CD4-positive, CD25-positive, alpha-beta regulatory T cell (primary cell): ENCODE measurements around the gene COL4A2. TPM values are rescaled to one million over a fixed set of nuclear protein-coding genes. Genes with fewer than 3 reads are reported as not detected.

Source experiments
- ATAC-seq, 2 donors: fragments of 150-1000 bp; cut with Tn5 transposase; one replicate each; pipeline ENCODE4 v1.10.0; 2021; ENCODE audit warnings: low read depth in 2 of 2, moderate number of reproducible peaks in 2 of 2, moderate library complexity in 1 of 2
- DNase-seq, 3 donors: peaks; one replicate each; pipeline versions ENCODE4 v3.0.0 to v3.0.0-alpha.2; 2012 to 2022; ENCODE audit warnings: mixed read lengths in 1 of 3
- H3K27ac ChIP-seq: one replicate; pipeline ENCODE4 v1.7.0; 2013; ENCODE audit warnings: mild to moderate bottlenecking, low read length; ENCODE audit not compliant: insufficient read depth, poor library complexity, severe bottlenecking
- H3K27me3 ChIP-seq: one replicate; pipeline ENCODE4 v1.7.0; 2013; ENCODE audit warnings: low read length; ENCODE audit not compliant: control insufficient read depth, insufficient read depth
- H3K36me3 ChIP-seq: one replicate; pipeline ENCODE4 v1.7.0; 2013; ENCODE audit warnings: mild to moderate bottlenecking, low read length, moderate library complexity; ENCODE audit not compliant: control insufficient read depth, insufficient read depth
- H3K4me1 ChIP-seq: 2 replicates; pipeline ENCODE4 v1.7.0; 2013; ENCODE audit warnings: mild to moderate bottlenecking, low read length; ENCODE audit not compliant: insufficient read depth, control insufficient read depth, poor library complexity, severe bottlenecking
- H3K4me3 ChIP-seq: one replicate; pipeline ENCODE4 v1.7.0; 2013; ENCODE audit warnings: low read depth, mild to moderate bottlenecking, low read length, moderate library complexity
- H3K9me3 ChIP-seq, 2 experiments: 1 replicate in 1 of 2; 2 replicates in 1 of 2; pipeline ENCODE4 v1.7.0; 2013; ENCODE audit warnings: low read length in 2 of 2, mild to moderate bottlenecking in 1 of 2, moderate library complexity in 1 of 2; ENCODE audit not compliant: control insufficient read depth in 2 of 2
- H3K27ac Mint-ChIP-seq, 3 donors: one replicate each; pipeline ENCODE4 v1.8.0; 2020 to 2022; ENCODE audit warnings: mild to moderate bottlenecking in 3 of 3, mixed read lengths in 3 of 3, moderate library complexity in 2 of 3
- H3K27me3 Mint-ChIP-seq: one replicate; pipeline ENCODE4 v1.8.0; 2022; ENCODE audit warnings: mild to moderate bottlenecking, mixed read lengths
- H3K36me3 Mint-ChIP-seq: one replicate; pipeline ENCODE4 v1.8.0; 2020; ENCODE audit warnings: mixed read lengths
- H3K4me1 Mint-ChIP-seq, 4 donors: one replicate each; pipeline ENCODE4 v1.8.0; 2020 to 2022; ENCODE audit warnings: mixed read lengths in 4 of 4, mild to moderate bottlenecking in 1 of 4
- H3K4me3 Mint-ChIP-seq, 4 donors: one replicate each; pipeline ENCODE4 v1.8.0; 2020 to 2022; ENCODE audit warnings: mild to moderate bottlenecking in 4 of 4, mixed read lengths in 4 of 4, moderate library complexity in 3 of 4
- H3K9me3 Mint-ChIP-seq, 7 donors: one replicate each; pipeline ENCODE4 v1.8.0; 2020 to 2022; ENCODE audit warnings: mixed read lengths in 7 of 7, mild to moderate bottlenecking in 3 of 7, moderate library complexity in 2 of 7
- polyA plus RNA-seq, 4 donors: library from polyadenylated mRNA; unstranded; fragments of 300-500 nt; fragmentation: Illumina TruSeq; gene quantifications; one replicate each; pipeline ENCODE4 v1.2.3, GENCODE V29; 2021
- total RNA-seq: library from RNA; stranded (reverse); gene quantifications from one replicate; pipeline ENCODE4 v1.2.3, GENCODE V29; 2022

The COL4A2 gene
- total and polyA plus RNA-seq, 5 donors from 2014 or later: not detected

GRCh38 chr13:110521946-110522345, 214.9 kb downstream of the COL4A2 start:
- H3K27ac ChIP-seq: no peak overlapping the region
- no peak overlapping the region for H3K4me3 ChIP-seq
- DNase-seq (no peak), ATAC-seq (no peak)
- H3K27me3 ChIP-seq: no peaks in the 10 kb centered on the region
- H3K9me3 Mint-ChIP-seq: no peaks in the 10 kb centered on the region
- H3K36me3 ChIP-seq: no peaks in the 10 kb centered on the region
- H3K4me3 Mint-ChIP-seq: no peak overlapping the region
- peaks cover 6% of the 10 kb centered on the region for H3K36me3 Mint-ChIP-seq
- H3K9me3 ChIP-seq: no peaks in the 10 kb centered on the region
- H3K4me1 ChIP-seq: peaks cover 13% of the 10 kb centered on the region
- H3K4me1 Mint-ChIP-seq: peaks cover 0 to 31% (median 2%) of the 10 kb centered on the region in 4 donors
- no peaks in the 10 kb centered on the region for H3K27me3 Mint-ChIP-seq
- no peak overlapping the region for H3K27ac Mint-ChIP-seq

- Histone ChIP-seq H3K36me3 (no peaks in the 10 kb centered on the region), H3K4me3 (no peak overlapping the region), H3K27me3 (no peaks in the 10 kb centered on the region), H3K9me3 (no peaks in the 10 kb centered on the region), H3K4me1 (peaks cover 13% of the 10 kb centered on the region), H3K27ac (no peak overlapping the region)
- ATAC-seq: no peak
- Mint-ChIP-seq H3K36me3 (peaks cover 6% of the 10 kb centered on the region), H3K27ac (peak overlapping the region in 1 of 3 donors; percentile 2), H3K9me3 (no peaks in the 10 kb centered on the region), H3K4me3 (no peak overlapping the region), H3K27me3 (no peaks in the 10 kb centered on the region), H3K4me1 (peaks cover 0 to 31% (median 2%) of the 10 kb centered on the region in 4 donors)
- DNase-seq: no peak
Measured at GRCh38 chr13:110522721-110523120, 215.6 kb downstream of the COL4A2 start.

- H3K4me3 Mint-ChIP-seq: no peak overlapping the region
Measured at GRCh38 chr13:110523180-110523579, 216.1 kb downstream of the COL4A2 start.

GRCh38 chr13:110523838-110524540, 216.9 kb downstream of the COL4A2 start:
- H3K4me3 Mint-ChIP-seq: peak overlapping the region in 1 of 4 donors; percentile 46
- H3K27ac Mint-ChIP-seq: peak overlapping the region in 2 of 3 donors; percentile 10 to 46
- H3K27me3 Mint-ChIP-seq: no peaks in the 10 kb centered on the region
- Histone ChIP-seq H3K36me3 (no peaks in the 10 kb centered on the region), H3K27me3 (no peaks in the 10 kb centered on the region), H3K4me3 (no peak overlapping the region), H3K27ac (no peak overlapping the region), H3K9me3 (no peaks in the 10 kb centered on the region), H3K4me1 (peaks cover 13% of the 10 kb centered on the region)
- no peak for DNase-seq
- ATAC-seq: no peak
- peaks cover 6% of the 10 kb centered on the region for H3K36me3 Mint-ChIP-seq
- H3K4me1 Mint-ChIP-seq: peaks cover 0 to 31% (median 2%) of the 10 kb centered on the region in 4 donors
- no peaks in the 10 kb centered on the region for H3K9me3 Mint-ChIP-seq

More at GRCh38 chr13:110523180-110523579, 216.1 kb downstream of the COL4A2 start:
- no peaks in the 10 kb centered on the region for H3K9me3 ChIP-seq
- H3K27me3 Mint-ChIP-seq: no peaks in the 10 kb centered on the region
- no peak overlapping the region for H3K27ac ChIP-seq
- H3K36me3 ChIP-seq: no peaks in the 10 kb centered on the region
- H3K9me3 Mint-ChIP-seq: no peaks in the 10 kb centered on the region
- ATAC-seq (no peak), DNase-seq (no peak)
- H3K4me1 ChIP-seq: peaks cover 13% of the 10 kb centered on the region
- no peak overlapping the region for H3K4me3 ChIP-seq
- peaks cover 6% of the 10 kb centered on the region for H3K36me3 Mint-ChIP-seq
- peaks cover 0 to 31% (median 2%) of the 10 kb centered on the region in 4 donors for H3K4me1 Mint-ChIP-seq
- no peaks in the 10 kb centered on the region for H3K27me3 ChIP-seq
- H3K27ac Mint-ChIP-seq: no peak overlapping the region

- H3K27ac Mint-ChIP-seq: peak overlapping the region; percentile 10 to 71 (median 46)
- Histone ChIP-seq H3K4me3 (no peak overlapping the region), H3K4me1 (peaks cover 13% of the 10 kb centered on the region), H3K27ac (no peak overlapping the region), H3K36me3 (no peaks in the 10 kb centered on the region), H3K27me3 (no peaks in the 10 kb centered on the region), H3K9me3 (no peaks in the 10 kb centered on the region)
- peak in 1 of 2 donors; percentile 42 for ATAC-seq
- peak overlapping the region in 2 of 4 donors; percentile 45 to 46 for H3K4me3 Mint-ChIP-seq
- H3K4me1 Mint-ChIP-seq: peaks cover 0 to 31% (median 2%) of the 10 kb centered on the region in 4 donors
- H3K27me3 Mint-ChIP-seq: no peaks in the 10 kb centered on the region
- H3K36me3 Mint-ChIP-seq: peaks cover 6% of the 10 kb centered on the region
- DNase-seq: peak in 1 of 3 donors; percentile 84
- H3K9me3 Mint-ChIP-seq: peaks cover 0 to 2% (median 0%) of the 10 kb centered on the region in 7 donors
Measured at GRCh38 chr13:110524541-110525257, 217.6 kb downstream of the COL4A2 start.

GRCh38 chr13:110525328-110526319, 218.5 kb downstream of the COL4A2 start:
- H3K36me3 Mint-ChIP-seq: peaks cover 6% of the 10 kb centered on the region
- peaks cover 13% of the 10 kb centered on the region for H3K4me1 ChIP-seq
- peaks cover 0 to 2% (median 0%) of the 10 kb centered on the region in 7 donors for H3K9me3 Mint-ChIP-seq
- H3K27me3 Mint-ChIP-seq: no peaks in the 10 kb centered on the region
- H3K4me3 Mint-ChIP-seq: peak overlapping the region in 1 of 4 donors; percentile 22
- peaks cover 0 to 31% (median 2%) of the 10 kb centered on the region in 4 donors for H3K4me1 Mint-ChIP-seq
- no peaks in the 10 kb centered on the region for H3K9me3 ChIP-seq
- peak overlapping the region in 2 of 3 donors; percentile 42 to 47 for H3K27ac Mint-ChIP-seq
- H3K4me3 ChIP-seq: no peak overlapping the region
- H3K36me3 ChIP-seq: no peaks in the 10 kb centered on the region
- ATAC-seq: peak in 1 of 2 donors; percentile 36
- no peak overlapping the region for H3K27ac ChIP-seq
- H3K27me3 ChIP-seq: no peaks in the 10 kb centered on the region
- DNase-seq: peak in 2 of 3 donors; percentile 6 to 58

GRCh38 chr13:110528371-110528770, 221.3 kb downstream of the COL4A2 start:
- Mint-ChIP-seq H3K9me3 (peaks cover 0 to 2% (median 0%) of the 10 kb centered on the region in 7 donors), H3K27ac (peak overlapping the region in 1 of 3 donors; percentile 58), H3K4me1 (peaks cover 0 to 31% (median 2%) of the 10 kb centered on the region in 4 donors), H3K4me3 (no peak overlapping the region), H3K27me3 (no peaks in the 10 kb centered on the region), H3K36me3 (no peaks in the 10 kb centered on the region)
- Histone ChIP-seq H3K4me1 (peaks cover 13% of the 10 kb centered on the region), H3K27me3 (no peaks in the 10 kb centered on the region), H3K9me3 (no peaks in the 10 kb centered on the region), H3K27ac (no peak overlapping the region), H3K36me3 (no peaks in the 10 kb centered on the region), H3K4me3 (no peak overlapping the region)
- DNase-seq (no peak), ATAC-seq (no peak)
